Measurements from ENCODE around the gene GNB2.

Gene GNB2

GRCh38 chr7:100677308-100678267 is 4.0 kb downstream of the GNB2 start:
- no peak for TF ChIP-seq FOXP2 (optimal IDR thresholded peaks at IDR 0.05; ENCODE audit: borderline replicate concordance, extremely low read depth, extremely low read length, insufficient read depth)
- no peak for TF ChIP-seq SIN3A (IDR thresholded peaks at IDR 0.05; ENCODE audit: borderline replicate concordance, insufficient read depth, low read length)
- no peak for TF ChIP-seq TAF1 (IDR thresholded peaks at IDR 0.05; ENCODE audit: borderline replicate concordance, insufficient read depth, low read length)
- no peak for TF ChIP-seq REST (IDR thresholded peaks at IDR 0.05; ENCODE audit: insufficient read depth in 1 of 2, low read depth in 2 of 2, low read length in 2 of 2)
- TF ChIP-seq POLR2AphosphoS5 (IDR thresholded peaks at IDR 0.05; ENCODE audit: low read depth, low read length) = no peak

DNA sequence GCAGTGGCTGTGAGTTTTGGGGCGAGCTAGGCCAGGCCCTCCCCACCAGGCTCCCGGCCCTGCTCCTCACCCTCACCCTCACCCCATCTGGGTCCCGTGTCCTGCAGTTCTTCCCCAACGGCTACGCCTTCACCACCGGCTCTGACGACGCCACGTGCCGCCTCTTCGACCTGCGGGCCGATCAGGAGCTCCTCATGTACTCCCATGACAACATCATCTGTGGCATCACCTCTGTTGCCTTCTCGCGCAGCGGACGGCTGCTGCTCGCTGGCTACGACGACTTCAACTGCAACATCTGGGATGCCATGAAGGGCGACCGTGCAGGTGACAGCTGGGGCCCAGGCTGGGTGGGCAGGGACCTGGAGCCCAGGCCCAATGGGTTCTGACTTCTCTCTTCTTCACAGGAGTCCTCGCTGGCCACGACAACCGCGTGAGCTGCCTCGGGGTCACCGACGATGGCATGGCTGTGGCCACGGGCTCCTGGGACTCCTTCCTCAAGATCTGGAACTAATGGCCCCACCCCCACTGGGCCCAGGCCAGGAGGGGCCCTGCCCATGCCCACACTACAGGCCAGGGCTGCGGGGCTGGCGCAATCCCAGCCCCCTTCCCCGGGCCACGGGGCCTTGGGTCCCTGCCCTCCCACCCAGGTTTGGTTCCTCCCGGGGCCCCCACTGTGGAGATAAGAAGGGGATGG is 4.9 kb downstream of the GNB2 start:
- no peak for TF ChIP-seq REST (IDR thresholded peaks at IDR 0.05; ENCODE audit: insufficient read depth in 1 of 2, low read depth in 2 of 2, low read length in 2 of 2)
- no peak for TF ChIP-seq TAF1 (IDR thresholded peaks at IDR 0.05; ENCODE audit: borderline replicate concordance, insufficient read depth, low read length)
- TF ChIP-seq POLR2AphosphoS5 (IDR thresholded peaks at IDR 0.05; ENCODE audit: low read depth, low read length) = no peak; the same call in 1 of the 2 replicates

- TF ChIP-seq SIN3A (IDR thresholded peaks at IDR 0.05; ENCODE audit: borderline replicate concordance, insufficient read depth, low read length) (no peak), TAF1 (IDR thresholded peaks at IDR 0.05; ENCODE audit: borderline replicate concordance, insufficient read depth, low read length) (no peak), REST (IDR thresholded peaks at IDR 0.05; ENCODE audit: insufficient read depth in 1 of 2, low read depth in 2 of 2, low read length in 2 of 2) (no peak), FOXP2 (optimal IDR thresholded peaks at IDR 0.05; ENCODE audit: borderline replicate concordance, extremely low read depth, extremely low read length, insufficient read depth) (no peak), POLR2AphosphoS5 (IDR thresholded peaks at IDR 0.05; ENCODE audit: low read depth, low read length) (peak; percentile 27; the same call in 1 of the 2 replicates)
Measured at GRCh38 chr7:100679129-100679926, 5.8 kb downstream of the GNB2 start.

- TF ChIP-seq TAF1 (IDR thresholded peaks at IDR 0.05; ENCODE audit: borderline replicate concordance, insufficient read depth, low read length) (no peak), FOXP2 (optimal IDR thresholded peaks at IDR 0.05; ENCODE audit: borderline replicate concordance, extremely low read depth, extremely low read length, insufficient read depth) (no peak), REST (IDR thresholded peaks at IDR 0.05; ENCODE audit: insufficient read depth in 1 of 2, low read depth in 2 of 2, low read length in 2 of 2) (no peak), POLR2AphosphoS5 (IDR thresholded peaks at IDR 0.05; ENCODE audit: low read depth, low read length) (peak; percentile 34), SIN3A (IDR thresholded peaks at IDR 0.05; ENCODE audit: borderline replicate concordance, insufficient read depth, low read length) (no peak)
Measured at GRCh38 chr7:100679927-100680575, 6.5 kb downstream of the GNB2 start.

All from PFSK-1 (cell line).